ENCODE data around the gene MROH2B. TPM values are rescaled to one million over a fixed set of nuclear protein-coding genes. Genes with fewer than 3 reads are reported as not detected.

The MROH2B gene
- total and polyA plus RNA-seq, 2 donors (not counting 1 experiment from before 2014, with no cell fraction given): not detected

DNA sequence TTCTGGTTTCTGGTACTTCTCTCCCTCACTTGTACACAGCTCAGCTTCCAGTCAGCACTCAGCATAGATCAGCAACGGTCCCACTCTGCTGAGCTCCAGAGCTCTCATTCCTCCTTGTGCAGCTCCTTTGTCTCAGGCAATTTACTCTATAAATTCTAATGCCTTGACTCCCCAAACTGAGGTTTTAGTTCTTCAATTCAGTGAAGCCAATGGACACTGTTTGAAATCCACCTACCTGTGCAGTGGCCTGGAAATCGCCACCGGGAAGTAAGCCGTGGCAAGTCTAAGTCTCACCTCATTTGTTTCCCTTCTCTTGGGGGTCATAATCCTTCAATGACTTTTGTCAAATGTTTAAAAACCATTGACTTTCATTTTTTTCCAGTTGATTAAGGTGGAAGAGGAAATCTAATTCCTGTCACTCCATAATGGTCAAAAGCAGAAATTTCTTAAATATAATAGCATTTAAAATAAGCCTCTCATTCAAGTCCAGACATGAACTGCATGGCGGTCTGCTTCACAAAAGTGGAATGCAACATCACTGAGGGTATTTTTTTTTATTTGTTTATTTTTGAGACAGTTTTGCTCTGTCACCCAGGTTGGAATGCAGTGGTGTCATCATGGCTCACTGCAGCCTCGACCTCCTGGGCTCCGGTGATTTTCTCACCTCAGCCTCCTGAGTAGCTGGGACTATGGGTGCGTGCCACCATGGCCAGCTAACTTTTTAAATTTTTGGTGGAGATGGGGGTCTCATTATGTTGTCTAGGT, 82.2 kb downstream of the MROH2B start:
- 89% methylated on average over 4 of the region's 8 CpGs for WGBS (ENCODE audit: insufficient coverage)
- Histone ChIP-seq H2AFZ (ENCODE audit: insufficient read depth, low read depth, low read length, poor library complexity, severe bottlenecking) (no peak overlapping the region), H3K4me2 (replicated peaks; ENCODE audit: low read depth, low read length, poor library complexity, severe bottlenecking) (no peak overlapping the region), H3K4me1 (ENCODE audit: control insufficient read depth in 2 of 2, insufficient read depth in 2 of 2, low read length in 2 of 2) (no peaks in the 10 kb centered on the region), H3K9me3 (ENCODE audit: control extremely low read depth in 1 of 3, control insufficient read depth in 2 of 3, insufficient read depth in 1 of 3, low read length in 2 of 3) (no peaks in the 10 kb centered on the region), H3K27ac (ENCODE audit: low read length in 2 of 2) (no peak overlapping the region), H3K36me3 (replicated peaks in 1 of 2; ENCODE audit: control extremely low read depth in 1 of 2, control insufficient read depth in 1 of 2, extremely low read depth in 1 of 2, insufficient read depth in 2 of 2, low read length in 1 of 2) (no peaks in the 10 kb centered on the region), H3K4me3 (ENCODE audit: control extremely low read depth in 1 of 5, extremely low read depth in 1 of 5, insufficient read depth in 1 of 5, low read depth in 2 of 5, low read length in 4 of 5) (no peak overlapping the region), H3K79me2 (ENCODE audit: control insufficient read depth, insufficient read depth, low read length) (no peaks in the 10 kb centered on the region), H4K20me1 (ENCODE audit: control insufficient read depth, insufficient read depth, low read length, poor library complexity, severe bottlenecking) (no peaks in the 10 kb centered on the region), H3K9ac (ENCODE audit: low read length) (no peak overlapping the region), H3K27me3 (replicated peaks in 1 of 4; ENCODE audit: control extremely low read depth in 1 of 4, control insufficient read depth in 3 of 4, insufficient read depth in 4 of 4, low read length in 3 of 4) (no peaks in the 10 kb centered on the region)
- TF ChIP-seq EZH2 (IDR thresholded peaks at IDR 0.05; ENCODE audit: borderline replicate concordance, insufficient read depth, low read depth, low read length, poor library complexity, severe bottlenecking): no peak
- TF ChIP-seq, protein P1, sequence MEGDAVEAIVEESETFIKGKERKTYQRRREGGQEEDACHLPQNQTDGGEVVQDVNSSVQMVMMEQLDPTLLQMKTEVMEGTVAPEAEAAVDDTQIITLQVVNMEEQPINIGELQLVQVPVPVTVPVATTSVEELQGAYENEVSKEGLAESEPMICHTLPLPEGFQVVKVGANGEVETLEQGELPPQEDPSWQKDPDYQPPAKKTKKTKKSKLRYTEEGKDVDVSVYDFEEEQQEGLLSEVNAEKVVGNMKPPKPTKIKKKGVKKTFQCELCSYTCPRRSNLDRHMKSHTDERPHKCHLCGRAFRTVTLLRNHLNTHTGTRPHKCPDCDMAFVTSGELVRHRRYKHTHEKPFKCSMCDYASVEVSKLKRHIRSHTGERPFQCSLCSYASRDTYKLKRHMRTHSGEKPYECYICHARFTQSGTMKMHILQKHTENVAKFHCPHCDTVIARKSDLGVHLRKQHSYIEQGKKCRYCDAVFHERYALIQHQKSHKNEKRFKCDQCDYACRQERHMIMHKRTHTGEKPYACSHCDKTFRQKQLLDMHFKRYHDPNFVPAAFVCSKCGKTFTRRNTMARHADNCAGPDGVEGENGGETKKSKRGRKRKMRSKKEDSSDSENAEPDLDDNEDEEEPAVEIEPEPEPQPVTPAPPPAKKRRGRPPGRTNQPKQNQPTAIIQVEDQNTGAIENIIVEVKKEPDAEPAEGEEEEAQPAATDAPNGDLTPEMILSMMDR (IDR thresholded peaks at IDR 0.05): no peak
- POLR2A ChIA-PET: no interaction called here
- intact Hi-C loops (cut with micrococcal nuclease): no loop called here
- Mint-ChIP-seq H3K27ac (no peak overlapping the region), H3K4me1 (no peaks in the 10 kb centered on the region), H3K4me3 (no peak overlapping the region), H3K9me3 (ENCODE audit: insufficient read depth) (peaks cover 6% of the 10 kb centered on the region), H3K27me3 (peaks cover 4% of the 10 kb centered on the region)
- ATAC-seq (ENCODE audit: low read depth): no peak
- no peak for DNase-seq
- CTCF ChIA-PET: no interaction called here

DNA sequence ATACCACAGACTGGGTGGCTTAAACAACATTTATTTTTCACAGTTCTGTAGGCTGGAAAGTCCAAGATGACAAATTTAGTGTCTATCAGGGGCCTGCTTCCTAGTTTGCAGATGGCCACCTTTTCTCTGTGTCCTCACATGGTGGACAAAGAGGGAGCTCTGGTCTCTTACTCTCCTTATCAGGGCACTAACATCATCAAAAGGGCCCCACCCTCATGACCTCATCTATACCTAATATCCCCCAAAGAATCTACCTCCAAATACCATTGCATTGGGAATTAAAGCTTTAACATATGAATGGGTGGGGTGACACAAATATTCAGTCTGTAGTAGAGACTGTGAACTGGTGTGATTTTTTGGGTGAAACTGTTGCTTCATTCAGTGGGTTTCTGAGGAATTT, 83.8 kb downstream of the MROH2B start:
- Histone ChIP-seq H3K4me3 (ENCODE audit: control extremely low read depth in 1 of 5, extremely low read depth in 1 of 5, insufficient read depth in 1 of 5, low read depth in 2 of 5, low read length in 4 of 5) (no peak overlapping the region), H3K4me1 (ENCODE audit: control insufficient read depth in 2 of 2, insufficient read depth in 2 of 2, low read length in 2 of 2) (no peaks in the 10 kb centered on the region), H3K27me3 (replicated peaks in 1 of 4; ENCODE audit: control extremely low read depth in 1 of 4, control insufficient read depth in 3 of 4, insufficient read depth in 4 of 4, low read length in 3 of 4) (no peaks in the 10 kb centered on the region), H3K27ac (ENCODE audit: low read length in 2 of 2) (no peak overlapping the region), H4K20me1 (ENCODE audit: control insufficient read depth, insufficient read depth, low read length, poor library complexity, severe bottlenecking) (no peaks in the 10 kb centered on the region), H2AFZ (ENCODE audit: insufficient read depth, low read depth, low read length, poor library complexity, severe bottlenecking) (no peak overlapping the region), H3K4me2 (replicated peaks; ENCODE audit: low read depth, low read length, poor library complexity, severe bottlenecking) (no peak overlapping the region), H3K9ac (ENCODE audit: low read length) (no peak overlapping the region), H3K79me2 (ENCODE audit: control insufficient read depth, insufficient read depth, low read length) (no peaks in the 10 kb centered on the region), H3K36me3 (replicated peaks in 1 of 2; ENCODE audit: control extremely low read depth in 1 of 2, control insufficient read depth in 1 of 2, extremely low read depth in 1 of 2, insufficient read depth in 2 of 2, low read length in 1 of 2) (no peaks in the 10 kb centered on the region), H3K9me3 (ENCODE audit: control extremely low read depth in 1 of 3, control insufficient read depth in 2 of 3, insufficient read depth in 1 of 3, low read length in 2 of 3) (no peaks in the 10 kb centered on the region)
- H3K27ac Mint-ChIP-seq: no peak overlapping the region
- ChIA-PET POLR2A (no interaction called here), CTCF (no interaction called here)
- no peaks in the 10 kb centered on the region for H3K4me1 Mint-ChIP-seq
- ATAC-seq (ENCODE audit: low read depth) (no peak), DNase-seq (no peak)
- TF ChIP-seq, protein P1 (IDR thresholded peaks at IDR 0.05): no peak
- no peak for TF ChIP-seq EZH2 (IDR thresholded peaks at IDR 0.05; ENCODE audit: borderline replicate concordance, insufficient read depth, low read depth, low read length, poor library complexity, severe bottlenecking)
- peaks cover 6% of the 10 kb centered on the region for H3K9me3 Mint-ChIP-seq (ENCODE audit: insufficient read depth)
- intact Hi-C loops (cut with micrococcal nuclease): no loop called here
- no peak overlapping the region for H3K4me3 Mint-ChIP-seq
- peaks cover 4% of the 10 kb centered on the region for H3K27me3 Mint-ChIP-seq
